ENCODE data around the gene IRX4.

IRX4 gene

DNA sequence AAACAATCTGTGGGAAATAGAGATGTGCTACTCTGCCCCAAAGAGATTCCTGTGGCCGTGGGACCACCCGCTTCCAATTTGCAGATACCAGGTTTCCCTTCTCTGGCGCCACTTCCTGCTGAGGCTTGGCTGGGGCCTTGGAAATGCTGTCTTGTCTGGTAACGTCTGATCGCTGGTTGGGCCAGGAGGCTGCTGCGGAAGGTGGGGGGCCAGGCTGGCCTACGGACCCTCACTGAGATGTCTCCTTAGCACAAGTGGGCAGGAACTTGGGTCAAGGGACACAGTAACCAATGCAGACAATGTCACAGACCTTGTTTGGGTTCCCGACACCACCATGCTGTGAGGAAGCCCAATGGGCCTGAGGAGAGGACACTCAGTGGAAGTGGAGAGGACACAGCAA, 31.7 kb upstream of the IRX4 start:
- ATAC-seq = no peak
- TF ChIP-seq, protein P1, sequence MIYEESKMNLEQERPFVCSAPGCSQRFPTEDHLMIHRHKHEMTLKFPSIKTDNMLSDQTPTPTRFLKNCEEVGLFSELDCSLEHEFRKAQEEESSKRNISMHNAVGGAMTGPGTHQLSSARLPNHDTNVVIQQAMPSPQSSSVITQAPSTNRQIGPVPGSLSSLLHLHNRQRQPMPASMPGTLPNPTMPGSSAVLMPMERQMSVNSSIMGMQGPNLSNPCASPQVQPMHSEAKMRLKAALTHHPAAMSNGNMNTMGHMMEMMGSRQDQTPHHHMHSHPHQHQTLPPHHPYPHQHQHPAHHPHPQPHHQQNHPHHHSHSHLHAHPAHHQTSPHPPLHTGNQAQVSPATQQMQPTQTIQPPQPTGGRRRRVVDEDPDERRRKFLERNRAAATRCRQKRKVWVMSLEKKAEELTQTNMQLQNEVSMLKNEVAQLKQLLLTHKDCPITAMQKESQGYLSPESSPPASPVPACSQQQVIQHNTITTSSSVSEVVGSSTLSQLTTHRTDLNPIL (CRISPR knock-in tag; IDR thresholded peaks at IDR 0.05; ENCODE audit: low read depth) = no peak
- TF ChIP-seq RARB (CRISPR knock-in tag; IDR thresholded peaks at IDR 0.05) = no peak
- no peak for TF ChIP-seq TCF4 (CRISPR knock-in tag; IDR thresholded peaks at IDR 0.05; ENCODE audit: borderline replicate concordance)
- TF ChIP-seq CSDC2 (CRISPR knock-in tag; IDR thresholded peaks at IDR 0.05) = no peak
- TF ChIP-seq, protein P2, sequence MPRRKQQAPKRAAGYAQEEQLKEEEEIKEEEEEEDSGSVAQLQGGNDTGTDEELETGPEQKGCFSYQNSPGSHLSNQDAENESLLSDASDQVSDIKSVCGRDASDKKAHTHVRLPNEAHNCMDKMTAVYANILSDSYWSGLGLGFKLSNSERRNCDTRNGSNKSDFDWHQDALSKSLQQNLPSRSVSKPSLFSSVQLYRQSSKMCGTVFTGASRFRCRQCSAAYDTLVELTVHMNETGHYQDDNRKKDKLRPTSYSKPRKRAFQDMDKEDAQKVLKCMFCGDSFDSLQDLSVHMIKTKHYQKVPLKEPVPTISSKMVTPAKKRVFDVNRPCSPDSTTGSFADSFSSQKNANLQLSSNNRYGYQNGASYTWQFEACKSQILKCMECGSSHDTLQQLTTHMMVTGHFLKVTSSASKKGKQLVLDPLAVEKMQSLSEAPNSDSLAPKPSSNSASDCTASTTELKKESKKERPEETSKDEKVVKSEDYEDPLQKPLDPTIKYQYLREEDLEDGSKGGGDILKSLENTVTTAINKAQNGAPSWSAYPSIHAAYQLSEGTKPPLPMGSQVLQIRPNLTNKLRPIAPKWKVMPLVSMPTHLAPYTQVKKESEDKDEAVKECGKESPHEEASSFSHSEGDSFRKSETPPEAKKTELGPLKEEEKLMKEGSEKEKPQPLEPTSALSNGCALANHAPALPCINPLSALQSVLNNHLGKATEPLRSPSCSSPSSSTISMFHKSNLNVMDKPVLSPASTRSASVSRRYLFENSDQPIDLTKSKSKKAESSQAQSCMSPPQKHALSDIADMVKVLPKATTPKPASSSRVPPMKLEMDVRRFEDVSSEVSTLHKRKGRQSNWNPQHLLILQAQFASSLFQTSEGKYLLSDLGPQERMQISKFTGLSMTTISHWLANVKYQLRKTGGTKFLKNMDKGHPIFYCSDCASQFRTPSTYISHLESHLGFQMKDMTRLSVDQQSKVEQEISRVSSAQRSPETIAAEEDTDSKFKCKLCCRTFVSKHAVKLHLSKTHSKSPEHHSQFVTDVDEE (CRISPR knock-in tag; IDR thresholded peaks at IDR 0.05) = no peak
- TF ChIP-seq GLIS3 (CRISPR knock-in tag; IDR thresholded peaks at IDR 0.05) = no peak
- TF ChIP-seq ZFP30 (CRISPR knock-in tag; IDR thresholded peaks at IDR 0.05) = no peak
- TF ChIP-seq PPARA (CRISPR knock-in tag; IDR thresholded peaks at IDR 0.05; ENCODE audit: borderline replicate concordance) = no peak
- TF ChIP-seq ISL1 (CRISPR knock-in tag; IDR thresholded peaks at IDR 0.05) = no peak
- no peak for TF ChIP-seq ZFP3 (CRISPR knock-in tag; IDR thresholded peaks at IDR 0.05)
- no peak for TF ChIP-seq ZNF70 (CRISPR knock-in tag; IDR thresholded peaks at IDR 0.05)
- TF ChIP-seq ZNF565 (CRISPR knock-in tag; conservative IDR thresholded peaks at IDR 0.05; ENCODE audit: low read depth) = no peak
- TF ChIP-seq ARNTL (CRISPR knock-in tag; IDR thresholded peaks at IDR 0.05; ENCODE audit: borderline replicate concordance, low read depth) = no peak
- TF ChIP-seq, protein P3, sequence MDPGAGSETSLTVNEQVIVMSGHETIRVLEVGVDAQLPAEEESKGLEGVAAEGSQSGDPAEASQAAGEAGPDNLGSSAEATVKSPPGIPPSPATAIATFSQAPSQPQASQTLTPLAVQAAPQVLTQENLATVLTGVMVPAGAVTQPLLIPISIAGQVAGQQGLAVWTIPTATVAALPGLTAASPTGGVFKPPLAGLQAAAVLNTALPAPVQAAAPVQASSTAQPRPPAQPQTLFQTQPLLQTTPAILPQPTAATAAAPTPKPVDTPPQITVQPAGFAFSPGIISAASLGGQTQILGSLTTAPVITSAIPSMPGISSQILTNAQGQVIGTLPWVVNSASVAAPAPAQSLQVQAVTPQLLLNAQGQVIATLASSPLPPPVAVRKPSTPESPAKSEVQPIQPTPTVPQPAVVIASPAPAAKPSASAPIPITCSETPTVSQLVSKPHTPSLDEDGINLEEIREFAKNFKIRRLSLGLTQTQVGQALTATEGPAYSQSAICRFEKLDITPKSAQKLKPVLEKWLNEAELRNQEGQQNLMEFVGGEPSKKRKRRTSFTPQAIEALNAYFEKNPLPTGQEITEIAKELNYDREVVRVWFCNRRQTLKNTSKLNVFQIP (CRISPR knock-in tag; IDR thresholded peaks at IDR 0.05; ENCODE audit: borderline replicate concordance, low read depth) = no peak
- no peak for TF ChIP-seq ESRRG (CRISPR knock-in tag; IDR thresholded peaks at IDR 0.05)
- TF ChIP-seq TOX (CRISPR knock-in tag; IDR thresholded peaks at IDR 0.05; ENCODE audit: borderline replicate concordance) = no peak

DNA sequence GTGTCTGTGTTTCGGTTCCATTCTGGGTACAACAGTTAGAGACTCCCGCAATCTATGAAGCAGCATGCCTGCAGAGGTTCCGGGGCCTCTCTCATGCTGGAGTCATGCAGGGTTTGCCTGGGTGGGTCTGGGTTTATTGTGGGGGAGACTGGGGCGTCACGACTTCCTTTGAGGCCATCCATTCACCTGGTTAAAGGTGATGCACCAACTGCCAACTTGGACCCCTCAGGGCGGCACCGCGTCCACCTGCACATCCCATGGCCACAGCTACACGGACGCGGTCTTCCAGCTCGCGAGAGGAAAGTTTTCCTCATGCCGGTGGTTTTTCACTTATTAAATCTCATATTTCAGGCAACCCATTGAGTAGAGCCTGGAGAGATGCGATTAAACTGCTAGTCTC, 30.9 kb upstream of the IRX4 start:
- ATAC-seq = no peak
- TF ChIP-seq, protein P2 (CRISPR knock-in tag; IDR thresholded peaks at IDR 0.05) = no peak
- TF ChIP-seq ARNTL (CRISPR knock-in tag; IDR thresholded peaks at IDR 0.05; ENCODE audit: borderline replicate concordance, low read depth) (no peak), TCF4 (CRISPR knock-in tag; IDR thresholded peaks at IDR 0.05; ENCODE audit: borderline replicate concordance) (no peak), OSR1 (CRISPR knock-in tag; IDR thresholded peaks at IDR 0.05) (no peak)
- TF ChIP-seq, protein P4, sequence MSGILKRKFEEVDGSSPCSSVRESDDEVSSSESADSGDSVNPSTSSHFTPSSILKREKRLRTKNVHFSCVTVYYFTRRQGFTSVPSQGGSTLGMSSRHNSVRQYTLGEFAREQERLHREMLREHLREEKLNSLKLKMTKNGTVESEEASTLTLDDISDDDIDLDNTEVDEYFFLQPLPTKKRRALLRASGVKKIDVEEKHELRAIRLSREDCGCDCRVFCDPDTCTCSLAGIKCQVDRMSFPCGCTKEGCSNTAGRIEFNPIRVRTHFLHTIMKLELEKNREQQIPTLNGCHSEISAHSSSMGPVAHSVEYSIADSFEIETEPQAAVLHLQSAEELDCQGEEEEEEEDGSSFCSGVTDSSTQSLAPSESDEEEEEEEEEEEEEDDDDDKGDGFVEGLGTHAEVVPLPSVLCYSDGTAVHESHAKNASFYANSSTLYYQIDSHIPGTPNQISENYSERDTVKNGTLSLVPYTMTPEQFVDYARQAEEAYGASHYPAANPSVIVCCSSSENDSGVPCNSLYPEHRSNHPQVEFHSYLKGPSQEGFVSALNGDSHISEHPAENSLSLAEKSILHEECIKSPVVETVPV (CRISPR knock-in tag; IDR thresholded peaks at IDR 0.05) = no peak

DNA sequence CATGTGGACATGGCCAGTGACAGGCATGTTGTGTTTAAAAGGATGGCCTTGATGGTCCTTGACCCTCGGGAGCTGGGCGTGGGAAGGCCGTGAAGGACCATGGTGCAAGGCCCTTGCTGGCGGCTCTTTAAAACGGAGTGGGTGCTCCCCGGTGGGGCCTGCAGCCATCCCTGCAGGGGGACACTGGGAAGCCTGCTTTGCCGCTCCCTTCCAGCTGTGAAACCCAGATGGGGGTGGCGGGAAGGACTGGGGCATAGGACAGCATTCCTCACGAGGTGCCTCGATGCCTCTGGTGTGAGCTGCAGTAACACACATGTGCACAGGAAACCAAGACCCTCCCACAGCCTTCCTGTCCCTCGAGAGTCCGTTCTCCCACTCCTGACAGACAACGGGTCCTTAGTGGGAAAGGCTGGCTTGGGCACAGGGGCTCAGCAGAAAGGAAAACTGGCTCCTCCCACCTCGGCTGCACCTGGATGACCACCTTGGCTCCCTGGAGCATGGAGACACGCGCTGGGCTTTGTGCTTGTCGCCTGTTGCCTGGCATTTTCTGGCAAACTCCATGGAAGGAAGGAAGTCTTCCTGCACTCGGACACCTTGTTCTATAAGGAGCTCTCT, 30.3 kb upstream of the IRX4 start:
- TF ChIP-seq ARNTL (CRISPR knock-in tag; IDR thresholded peaks at IDR 0.05; ENCODE audit: borderline replicate concordance, low read depth) = no peak
- TF ChIP-seq, protein P5, sequence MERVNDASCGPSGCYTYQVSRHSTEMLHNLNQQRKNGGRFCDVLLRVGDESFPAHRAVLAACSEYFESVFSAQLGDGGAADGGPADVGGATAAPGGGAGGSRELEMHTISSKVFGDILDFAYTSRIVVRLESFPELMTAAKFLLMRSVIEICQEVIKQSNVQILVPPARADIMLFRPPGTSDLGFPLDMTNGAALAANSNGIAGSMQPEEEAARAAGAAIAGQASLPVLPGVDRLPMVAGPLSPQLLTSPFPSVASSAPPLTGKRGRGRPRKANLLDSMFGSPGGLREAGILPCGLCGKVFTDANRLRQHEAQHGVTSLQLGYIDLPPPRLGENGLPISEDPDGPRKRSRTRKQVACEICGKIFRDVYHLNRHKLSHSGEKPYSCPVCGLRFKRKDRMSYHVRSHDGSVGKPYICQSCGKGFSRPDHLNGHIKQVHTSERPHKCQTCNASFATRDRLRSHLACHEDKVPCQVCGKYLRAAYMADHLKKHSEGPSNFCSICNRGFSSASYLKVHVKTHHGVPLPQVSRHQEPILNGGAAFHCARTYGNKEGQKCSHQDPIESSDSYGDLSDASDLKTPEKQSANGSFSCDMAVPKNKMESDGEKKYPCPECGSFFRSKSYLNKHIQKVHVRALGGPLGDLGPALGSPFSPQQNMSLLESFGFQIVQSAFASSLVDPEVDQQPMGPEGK (CRISPR knock-in tag; IDR thresholded peaks at IDR 0.05; ENCODE audit: borderline replicate concordance) = no peak
- no peak for TF ChIP-seq ESRRG (CRISPR knock-in tag; IDR thresholded peaks at IDR 0.05)
- no peak for TF ChIP-seq ZNF8 (CRISPR knock-in tag; IDR thresholded peaks at IDR 0.05)
- no peak for TF ChIP-seq CSDC2 (CRISPR knock-in tag; IDR thresholded peaks at IDR 0.05)
- no peak for TF ChIP-seq ZNF565 (CRISPR knock-in tag; conservative IDR thresholded peaks at IDR 0.05; ENCODE audit: low read depth)
- no peak for TF ChIP-seq SNAI2 (CRISPR knock-in tag; IDR thresholded peaks at IDR 0.05)
- TF ChIP-seq, protein P2 (CRISPR knock-in tag; IDR thresholded peaks at IDR 0.05) = no peak
- no peak for TF ChIP-seq ZC3H10 (CRISPR knock-in tag; IDR thresholded peaks at IDR 0.05)
- TF ChIP-seq RARB (CRISPR knock-in tag; IDR thresholded peaks at IDR 0.05) = no peak
- no peak for TF ChIP-seq ISL1 (CRISPR knock-in tag; IDR thresholded peaks at IDR 0.05)
- ATAC-seq = no peak
